HG02588 (cell line): ENCODE data around the gene ZIC1.

Experiments
- ATAC-seq: cut with Tn5 transposase; IDR thresholded peaks from one replicate; pipeline ENCODE4 v1.9.1; 2021; ENCODE audit warnings: mild to moderate bottlenecking, moderate library complexity; ENCODE audit not compliant: unreplicated experiment

Gene ZIC1

DNA sequence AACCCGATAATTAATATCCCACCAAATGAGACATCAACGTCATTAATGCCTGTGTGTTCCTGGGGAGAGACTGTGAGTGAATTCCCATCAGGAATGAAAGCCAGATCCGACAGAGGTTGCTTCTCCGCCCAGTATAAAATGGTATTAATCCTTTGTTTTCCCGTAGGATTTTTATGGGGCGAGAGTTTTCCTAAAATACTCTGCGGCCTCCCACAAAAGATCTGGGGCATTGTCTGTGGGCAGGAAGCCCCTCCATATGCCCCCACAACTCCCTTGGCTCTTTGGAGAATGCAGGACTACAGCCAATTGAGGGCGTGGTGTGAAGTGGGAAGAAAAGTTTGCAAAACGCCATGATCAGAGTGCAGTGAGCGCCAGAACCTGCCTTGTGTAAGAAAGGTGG lies 29.5 kb upstream of the ZIC1 start:
- ATAC-seq: no peak

DNA sequence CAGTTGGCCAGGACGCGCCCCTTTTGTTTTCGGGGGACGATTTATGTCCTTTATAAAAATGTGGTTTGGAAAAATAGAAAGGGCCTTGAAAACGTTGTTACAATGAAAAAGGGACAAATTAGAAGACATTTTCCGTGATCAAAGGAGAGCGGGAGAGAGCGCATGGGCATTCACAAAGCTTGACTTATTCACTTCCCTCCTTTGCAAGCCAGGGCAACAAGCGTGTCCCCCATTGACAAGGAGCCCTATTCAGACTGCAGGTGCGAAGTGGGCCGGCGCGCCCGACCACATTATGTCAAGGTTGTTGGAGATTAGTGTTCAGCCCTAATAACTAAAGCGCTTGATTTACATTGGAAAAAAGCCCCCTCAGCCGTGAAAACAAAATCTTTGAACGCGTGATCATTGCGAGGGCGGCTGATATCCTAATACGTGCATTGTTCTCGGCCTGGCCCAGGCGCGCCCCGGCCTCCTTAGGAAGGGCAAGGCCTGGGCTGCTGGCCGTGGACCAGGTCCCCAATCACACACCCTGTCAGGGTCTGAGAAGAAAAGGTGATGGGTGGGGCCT lies 28.7 kb upstream of the ZIC1 start:
- no peak for ATAC-seq

DNA sequence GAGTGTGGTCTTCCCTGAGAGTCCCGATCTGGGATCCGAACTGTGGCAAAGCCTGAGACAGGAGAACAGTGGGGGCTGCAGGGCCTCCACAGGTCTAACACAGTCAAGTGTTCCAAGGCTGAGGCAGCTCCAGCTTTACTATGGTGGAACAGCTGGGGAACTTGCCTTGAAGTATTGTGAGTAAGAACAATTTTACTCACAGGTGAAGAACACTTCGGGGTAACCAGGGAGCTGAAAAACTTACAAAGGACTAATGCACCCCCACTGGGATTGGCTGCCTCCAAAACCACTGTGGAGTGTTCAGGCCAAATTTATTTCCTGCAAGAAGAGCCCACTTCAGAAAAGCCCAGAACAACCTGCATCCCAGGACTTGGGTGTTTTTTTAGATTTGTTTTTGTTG lies 28.2 kb upstream of the ZIC1 start:
- no peak for ATAC-seq

DNA sequence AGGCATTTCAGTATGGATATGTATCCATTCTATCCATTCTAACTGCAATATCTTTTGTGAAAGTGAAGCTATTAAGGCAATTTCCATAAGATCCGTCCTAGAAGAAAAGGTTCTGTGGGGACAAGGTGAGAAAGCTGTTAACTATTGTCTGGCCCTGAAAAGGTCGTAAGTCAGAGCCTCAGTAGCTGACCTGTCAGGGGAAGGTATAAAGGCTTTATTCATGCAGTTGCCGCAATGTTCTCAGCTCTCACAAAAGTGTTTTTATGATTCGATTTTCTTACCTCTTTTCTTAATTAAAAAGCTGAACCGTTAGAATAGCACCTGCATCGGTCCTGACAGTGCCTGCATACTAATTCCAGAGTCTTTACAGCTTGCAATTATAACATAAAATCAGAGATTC lies 27.6 kb upstream of the ZIC1 start:
- no peak for ATAC-seq

DNA sequence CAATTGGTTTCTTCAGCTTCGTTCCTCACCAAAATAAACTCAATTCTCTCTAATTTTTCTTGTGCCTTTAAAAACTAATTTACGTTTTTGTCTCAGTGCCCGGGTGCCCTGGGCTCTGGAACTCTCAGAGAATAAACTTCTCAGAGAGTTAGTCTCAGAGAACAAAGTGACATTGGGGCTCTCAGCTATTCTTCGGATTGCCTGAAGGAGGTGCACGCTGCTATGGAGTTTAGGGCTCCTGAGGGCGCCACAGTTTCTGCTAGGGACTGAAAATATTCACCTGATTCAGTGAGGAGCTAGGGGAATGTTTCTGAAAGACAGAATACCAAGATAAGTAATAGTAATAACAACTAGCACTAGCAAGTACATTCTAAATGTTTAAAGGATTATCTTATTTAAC lies 25.5 kb upstream of the ZIC1 start:
- no peak for ATAC-seq

DNA sequence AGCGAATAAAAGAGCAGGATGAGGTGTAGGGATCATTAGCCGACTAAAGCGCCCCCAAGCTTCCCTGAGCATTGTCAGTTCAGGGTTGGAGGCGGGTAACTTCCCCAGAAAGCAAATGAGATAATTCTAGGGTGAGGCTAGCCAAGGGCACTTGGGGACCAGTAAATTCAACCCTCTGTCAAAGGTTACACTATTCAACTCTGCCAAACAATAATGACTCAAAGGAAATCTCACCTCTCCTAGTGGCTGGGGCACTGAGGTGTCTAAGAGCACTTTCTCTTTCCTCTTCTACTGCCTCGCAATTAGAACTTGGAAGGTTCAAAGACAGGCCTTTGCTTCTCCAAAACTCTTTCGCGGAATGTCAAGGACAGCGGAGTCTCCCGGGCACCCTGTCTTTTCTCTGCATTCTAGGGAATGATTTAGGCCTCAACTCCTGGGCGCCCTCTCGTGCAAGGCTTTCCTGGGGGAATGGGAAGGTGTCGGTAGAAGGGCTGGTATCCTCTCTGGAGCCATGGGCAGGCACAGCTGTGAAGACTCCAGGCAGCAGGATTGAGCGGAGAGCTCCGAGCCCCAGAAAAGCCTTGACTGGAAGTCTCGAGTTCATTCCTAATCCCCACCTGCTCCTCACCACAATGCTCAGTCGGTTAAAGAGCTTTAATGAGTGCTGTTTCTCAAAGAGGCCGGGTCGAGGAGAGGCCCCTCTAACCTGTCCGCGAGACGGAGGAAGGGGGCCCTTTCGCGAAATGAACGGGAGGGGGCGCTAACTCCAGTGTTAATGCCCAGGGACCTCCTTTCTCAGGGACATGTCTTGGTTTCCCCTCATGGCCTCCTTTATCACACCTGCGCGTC lies 24.7 kb upstream of the ZIC1 start:
- ATAC-seq: no peak

DNA sequence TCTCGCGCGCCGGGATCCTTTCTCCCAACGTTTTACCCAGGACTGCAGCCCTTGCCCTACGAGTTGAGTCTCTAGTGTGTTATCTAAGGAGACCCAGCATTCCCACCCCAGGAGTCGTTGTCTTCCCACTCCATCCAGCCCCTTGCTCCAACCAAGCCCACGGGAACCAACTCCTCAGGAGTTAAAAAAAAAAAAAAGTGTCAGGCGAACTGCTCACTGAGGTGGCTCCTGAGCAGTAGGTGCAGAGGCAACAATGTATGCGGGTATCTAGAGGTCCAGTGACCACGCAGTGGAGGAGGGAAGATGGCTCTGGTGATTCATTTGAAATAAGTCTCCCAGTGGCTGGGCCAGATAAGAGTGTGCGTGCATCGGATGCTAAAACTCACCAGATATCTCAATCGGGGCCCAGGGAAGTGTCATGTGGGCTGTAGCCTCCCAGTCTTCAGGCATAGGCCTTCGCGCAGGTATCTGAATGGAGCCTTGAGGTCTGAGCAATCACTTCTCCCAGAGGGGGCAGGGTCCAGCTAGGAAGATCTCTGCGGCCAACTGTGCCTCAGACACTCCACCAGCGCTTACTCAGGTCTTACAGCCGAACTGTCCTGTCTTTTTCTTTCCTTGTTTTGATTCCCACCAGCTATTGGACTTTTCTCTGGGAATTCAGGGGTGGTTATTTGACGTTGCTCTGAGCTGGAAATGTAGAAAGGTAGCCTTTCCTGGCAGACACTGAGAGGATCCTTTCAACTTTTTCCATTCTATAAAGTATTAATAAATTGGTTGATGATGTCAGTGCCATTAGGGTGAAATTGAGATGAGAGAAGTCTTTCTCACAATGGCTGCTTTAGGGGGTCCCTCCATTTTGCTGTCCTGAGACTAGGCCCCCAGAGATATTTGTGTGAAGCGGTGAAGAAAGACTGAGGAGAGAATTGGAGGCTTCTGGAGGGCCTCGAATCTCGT lies 23.8 kb upstream of the ZIC1 start:
- ATAC-seq: no peak

DNA sequence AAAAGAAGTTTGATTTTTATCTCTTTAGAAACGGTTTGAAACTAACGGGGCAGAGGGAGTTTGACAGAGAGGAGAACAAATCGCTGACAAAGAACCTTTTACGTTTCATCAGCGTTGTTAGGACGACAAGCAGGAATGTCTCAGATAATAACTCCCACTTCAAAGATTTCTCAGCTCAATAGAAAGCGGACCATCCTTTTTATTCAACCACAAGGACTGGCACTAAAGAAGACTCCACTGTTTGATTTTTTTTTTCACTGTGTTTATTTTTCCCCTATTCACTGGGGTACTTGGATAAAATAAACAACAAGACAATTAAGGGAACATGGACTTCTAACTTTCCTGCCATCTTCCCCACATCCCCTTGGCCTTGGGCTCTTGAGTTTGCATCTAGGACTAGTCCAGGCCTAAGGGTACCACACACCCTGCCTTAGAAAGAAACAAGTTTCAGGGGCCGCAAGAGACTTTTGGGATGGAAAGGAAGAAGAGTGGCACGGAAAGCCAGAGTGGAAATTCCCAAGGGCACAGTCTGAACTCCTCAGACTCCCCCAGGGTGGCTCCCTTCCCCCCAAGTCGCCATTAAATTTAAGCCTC lies 21.8 kb upstream of the ZIC1 start:
- ATAC-seq: no peak

DNA sequence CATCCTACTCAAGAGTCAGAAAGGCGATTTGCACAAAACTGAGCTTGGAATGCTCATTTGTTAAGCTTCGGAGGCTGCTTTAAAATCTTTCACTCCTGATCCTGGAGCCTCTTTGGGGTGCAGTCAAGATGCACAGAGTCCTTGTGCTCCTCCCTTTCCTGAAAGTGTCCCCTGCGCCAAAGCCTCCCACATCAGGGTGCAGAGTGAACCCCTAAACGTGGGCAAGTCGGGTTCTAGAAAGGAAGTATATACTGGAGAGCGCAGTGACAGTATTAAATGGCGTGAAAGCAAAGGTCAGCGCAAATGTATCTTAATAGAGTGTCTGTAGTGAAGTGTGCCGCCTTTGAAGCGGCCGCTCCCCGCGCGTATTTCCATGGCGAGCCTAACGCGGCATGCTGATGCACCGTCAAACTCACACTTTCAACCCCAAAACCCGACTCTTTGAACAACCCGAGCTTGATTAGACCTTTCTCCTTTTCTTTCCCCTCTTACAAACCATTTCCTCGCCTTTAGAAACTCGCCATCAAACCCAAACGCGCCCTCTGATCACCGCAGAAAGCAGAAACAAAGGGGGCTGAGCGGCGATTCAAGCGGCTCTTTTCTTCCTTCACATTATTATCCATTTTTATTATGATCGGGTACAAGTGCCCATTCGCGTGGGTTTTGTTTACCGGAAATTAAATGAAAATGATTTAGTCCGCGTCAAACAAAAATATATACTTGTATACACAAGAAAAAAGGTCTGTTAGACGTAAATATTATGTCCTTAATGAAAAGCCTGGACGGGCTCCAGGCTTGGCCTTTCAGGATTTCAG lies 21.1 kb upstream of the ZIC1 start:
- no peak for ATAC-seq

DNA sequence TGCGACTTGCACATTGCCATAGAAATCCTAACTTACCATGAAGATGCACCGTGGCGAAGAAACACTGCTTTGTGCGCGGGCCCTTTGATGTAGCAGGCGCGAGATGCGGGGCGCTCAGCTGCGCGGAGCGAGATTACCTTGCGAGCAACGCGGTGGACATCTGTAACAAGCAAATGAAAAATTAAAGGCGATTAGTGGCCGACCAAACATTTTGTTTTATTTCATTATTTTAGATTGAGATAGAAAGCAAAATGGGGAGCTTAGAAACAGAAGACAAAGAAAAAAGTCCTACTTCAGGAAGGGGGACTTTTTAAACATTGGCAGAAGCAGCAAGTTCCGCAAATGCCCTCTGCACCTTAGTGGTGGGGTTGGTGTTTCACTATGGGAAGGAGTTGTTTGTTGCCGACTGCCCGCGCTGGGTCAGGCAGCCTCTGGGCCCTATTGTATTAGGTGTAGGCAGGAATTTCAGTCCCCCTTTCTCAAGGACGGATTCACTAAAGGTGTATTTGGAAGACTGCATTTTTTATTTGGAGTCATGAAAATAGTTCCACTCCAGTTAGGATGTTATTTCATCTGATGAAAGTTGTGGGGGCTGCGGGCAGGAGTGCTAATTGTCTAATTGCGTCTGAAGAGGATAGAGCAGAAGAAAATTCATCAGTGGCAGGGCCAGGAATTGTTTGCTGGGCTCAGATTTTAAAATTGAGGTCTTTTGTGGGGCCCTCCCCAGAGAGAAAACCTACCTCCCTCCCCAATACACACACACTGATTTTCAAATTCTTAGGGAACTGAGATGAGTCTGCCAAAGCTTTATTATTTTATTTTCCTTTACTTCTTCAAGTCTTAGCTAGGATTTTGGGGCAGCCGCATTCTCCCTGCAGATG lies 20.2 kb upstream of the ZIC1 start:
- ATAC-seq: no peak

DNA sequence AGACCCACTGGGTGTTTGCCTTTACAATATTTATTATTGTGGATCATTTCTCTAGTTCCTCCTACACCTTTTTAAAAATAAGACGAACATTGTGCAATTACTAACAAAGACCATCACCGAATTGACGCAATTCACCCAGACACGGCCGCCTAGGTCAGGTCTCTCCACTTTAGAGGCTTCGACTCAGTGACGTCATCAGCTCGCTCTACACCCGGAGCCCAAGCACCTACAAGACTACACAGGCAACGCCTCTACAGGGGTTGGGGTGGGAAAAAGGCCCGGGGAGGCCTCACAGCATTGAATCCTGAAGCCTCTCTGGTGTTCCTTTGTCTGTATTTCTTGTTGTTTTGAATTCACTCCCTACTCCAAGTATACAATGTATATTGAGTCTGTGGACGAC lies 19.4 kb upstream of the ZIC1 start:
- ATAC-seq: no peak

DNA sequence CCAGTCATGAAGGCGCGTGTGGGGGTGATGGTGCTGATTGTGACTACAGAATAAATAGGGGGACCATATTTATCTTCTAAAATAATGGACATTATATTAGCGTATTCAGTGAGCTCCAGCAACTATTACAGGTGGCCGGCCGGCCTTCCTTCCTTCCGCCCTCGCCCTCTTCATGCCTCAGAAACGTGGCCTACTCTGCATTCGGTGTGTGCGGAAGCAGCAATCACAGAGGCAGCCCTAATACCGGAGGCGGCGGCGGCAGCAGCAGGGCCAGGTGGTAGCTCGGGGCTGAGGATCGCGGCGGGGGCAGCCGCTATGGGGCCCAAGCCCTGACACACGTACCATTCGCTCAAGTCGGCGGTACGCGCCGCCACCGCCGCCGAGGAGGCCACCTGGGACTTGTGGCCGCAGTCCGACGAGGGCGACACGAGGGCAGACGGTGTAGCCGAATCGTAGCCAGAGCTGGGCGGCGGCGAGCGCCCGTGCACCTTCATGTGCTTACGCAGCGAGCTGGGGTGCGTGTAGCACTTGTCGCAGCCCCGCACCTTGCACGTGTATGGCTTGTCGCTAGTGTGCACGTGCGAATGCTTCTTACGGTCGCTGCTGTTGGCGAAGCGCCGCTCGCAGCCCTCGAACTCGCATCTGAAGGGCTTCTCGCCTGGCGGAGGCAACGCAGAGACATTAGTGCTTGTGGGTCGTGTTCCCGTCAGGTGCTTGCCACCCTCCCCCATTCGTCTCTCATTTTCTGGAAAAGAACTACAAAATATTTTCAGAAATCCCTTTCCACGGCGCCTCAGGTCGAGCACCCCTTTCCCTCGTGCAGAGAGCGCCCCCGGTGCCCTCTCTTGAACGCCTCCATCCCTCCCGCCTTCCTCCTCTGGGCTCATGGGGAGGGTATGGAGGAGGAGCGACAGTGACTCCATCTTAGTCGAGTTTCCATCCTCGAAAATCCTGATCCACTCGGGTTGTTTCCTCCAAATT lies 18.3 kb upstream of the ZIC1 start:
- no peak for ATAC-seq

DNA sequence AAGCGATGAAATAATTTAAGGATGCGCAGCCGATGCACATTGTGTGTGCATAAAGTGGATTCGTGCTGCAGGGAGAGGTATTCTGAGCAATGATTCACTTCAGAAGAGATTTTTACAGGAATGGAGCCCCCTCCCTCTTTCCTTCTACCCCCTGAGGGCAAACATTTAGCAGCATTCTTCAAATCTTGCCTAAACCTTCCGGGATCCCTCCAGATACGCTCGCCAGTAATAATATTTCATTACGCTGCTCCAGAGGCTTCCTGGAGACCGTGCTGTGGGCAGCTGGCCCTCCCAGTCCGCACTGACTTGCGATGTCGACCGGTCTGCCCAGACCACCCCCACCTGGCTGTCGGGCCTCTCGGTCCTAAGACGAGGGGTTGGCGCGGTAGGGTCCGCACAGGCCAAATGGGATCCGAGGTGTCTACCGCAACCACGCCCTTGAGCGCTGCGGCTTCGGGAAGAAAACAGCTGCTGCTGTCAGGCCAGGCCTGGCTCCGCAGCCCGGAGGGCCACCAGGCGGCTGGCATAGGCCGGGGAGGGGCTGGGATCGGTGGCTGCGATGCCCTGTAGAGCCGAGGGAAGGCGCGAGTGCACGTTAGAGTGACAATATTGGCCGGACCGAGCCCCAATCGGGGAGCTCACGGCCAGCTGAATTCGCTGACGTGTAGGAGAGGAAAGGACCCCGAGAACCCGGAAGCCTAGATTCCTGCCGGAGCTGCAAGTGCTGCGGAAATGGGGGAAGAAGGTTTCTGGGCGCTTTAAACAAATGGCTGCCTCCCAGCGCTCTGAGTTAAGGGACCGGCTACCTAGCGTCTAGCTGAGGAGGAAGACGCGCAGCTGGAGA lies 17.2 kb upstream of the ZIC1 start:
- no peak for ATAC-seq

DNA sequence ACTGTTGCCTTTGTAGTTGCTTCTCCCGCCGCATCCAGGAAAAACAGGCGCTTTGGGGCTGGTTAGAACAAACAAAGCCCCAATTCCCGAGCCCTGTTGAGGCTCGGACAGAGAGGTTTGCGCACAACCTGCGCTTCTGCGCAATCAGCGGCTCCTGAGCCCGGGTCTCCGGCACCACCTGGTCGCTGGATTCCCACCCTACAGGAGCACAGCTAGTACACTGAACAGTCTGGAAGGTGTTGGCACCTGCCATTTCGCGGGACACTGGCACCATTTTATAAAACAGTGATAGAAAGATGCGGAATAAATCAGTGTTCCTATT lies 16.6 kb upstream of the ZIC1 start:
- no peak for ATAC-seq

DNA sequence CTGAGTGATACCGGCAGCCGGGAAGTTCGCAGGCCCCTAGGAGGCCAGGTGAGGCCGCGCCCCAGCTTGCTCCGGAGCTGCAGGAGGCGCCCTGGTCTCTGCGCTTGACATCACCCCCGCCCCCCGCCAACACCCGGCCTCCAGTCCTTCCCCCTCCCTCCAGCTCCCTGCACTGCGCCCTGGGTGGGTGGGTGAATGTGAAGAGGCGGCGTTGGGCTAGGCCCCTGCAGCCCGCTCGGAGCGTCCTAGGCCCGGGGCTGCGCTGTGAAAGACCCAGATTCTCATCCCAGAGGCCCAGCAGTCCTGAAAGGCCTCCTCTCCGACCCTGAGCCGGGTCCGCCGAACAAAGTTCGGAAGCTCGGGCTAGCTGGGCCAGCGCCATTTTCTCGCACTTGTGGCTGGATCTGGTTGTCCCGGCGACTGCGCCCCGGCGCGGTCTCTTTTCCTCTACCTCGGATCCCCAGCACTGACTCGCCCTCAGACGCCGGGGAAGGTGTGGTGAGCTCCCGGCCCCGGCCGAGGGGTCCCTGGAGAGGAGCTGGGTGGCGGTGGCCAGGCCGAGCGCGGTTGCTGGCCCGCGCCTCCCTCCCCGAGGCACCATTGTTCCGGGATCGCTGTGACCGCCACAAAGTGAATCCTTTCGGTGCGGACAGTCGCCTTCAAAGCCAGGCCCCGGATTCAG lies 15.8 kb upstream of the ZIC1 start:
- no peak for ATAC-seq

DNA sequence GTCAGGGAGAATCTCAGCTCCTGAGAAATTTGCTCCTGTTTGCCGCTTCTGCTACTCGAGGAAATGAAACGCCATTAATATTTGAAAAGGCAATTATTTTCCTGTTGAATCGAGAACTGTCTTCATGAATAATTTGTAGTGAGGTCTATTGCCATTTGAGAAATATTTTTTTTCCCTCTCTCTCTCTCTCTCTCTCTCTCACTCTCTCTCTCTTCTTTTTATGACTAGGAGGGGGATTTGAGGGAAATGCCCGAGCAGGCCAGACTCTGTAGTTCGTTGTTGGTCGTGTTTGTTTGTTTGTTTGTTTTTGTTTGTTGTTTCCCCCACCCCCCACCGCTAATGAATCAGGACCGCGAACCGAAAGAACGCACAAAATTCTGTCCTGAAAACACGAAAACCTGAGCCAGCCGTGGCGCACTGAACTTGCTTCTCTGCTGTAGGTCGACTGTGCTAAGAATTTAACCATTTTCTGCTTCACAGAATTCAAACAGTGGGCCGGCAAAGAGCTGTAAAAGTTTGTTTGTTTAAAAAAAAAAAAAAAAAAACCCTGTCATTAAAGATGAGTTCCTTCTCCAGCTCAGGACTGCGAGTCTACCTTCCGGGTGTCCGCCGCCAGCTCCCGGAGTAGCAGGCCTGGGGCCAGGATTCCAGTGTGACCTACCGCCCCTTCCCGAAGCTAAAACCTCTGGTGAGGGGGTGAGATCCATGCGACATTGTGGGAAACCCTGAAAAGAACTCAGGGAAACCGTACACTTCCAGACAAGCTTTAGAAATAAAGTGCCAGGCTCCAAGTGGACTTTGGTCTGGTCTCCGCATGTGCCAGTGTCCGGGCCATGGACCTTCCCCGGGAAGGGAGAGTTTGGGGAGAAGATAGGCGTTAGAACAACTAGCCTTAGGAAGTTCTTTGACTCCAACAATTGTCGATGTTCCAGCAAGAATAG lies 15.0 kb upstream of the ZIC1 start:
- no peak for ATAC-seq
